Measurements from ENCODE around the gene SBK1. TPM values are rescaled to one million over a fixed set of nuclear protein-coding genes. Genes with fewer than 3 reads are reported as not detected.
"Not testable (repeated sequence)": the region's sequence is repeated elsewhere in the genome, so short reads cannot be mapped to it uniquely, and the experiment has no call there.

The SBK1 gene
- total RNA-seq, 1 experiment from 2014 or later, result 18.4 TPM

GRCh38 chr16:28364268-28365173, 72.2 kb downstream of the SBK1 start:
- CTCF ChIA-PET; intact Hi-C loops (cut with micrococcal nuclease; ENCODE audit: unreplicated experiment); H3K9me2 ChIP-seq (ENCODE audit: insufficient read depth); H3F3A ChIP-seq (ENCODE audit: insufficient read depth, low read depth); H2AFZ ChIP-seq; H3K79me2 ChIP-seq (ENCODE audit: low read depth); H4K20me1 ChIP-seq (ENCODE audit: insufficient read depth); H3K27me3 ChIP-seq (ENCODE audit: insufficient read depth, low read depth); H3K9me3 ChIP-seq (ENCODE audit: insufficient read depth, low read depth); BruUV-seq (replicated peaks); H3K27ac ChIP-seq; H3K4me1 ChIP-seq (replicated peaks; ENCODE audit: insufficient read depth); H3K36me3 ChIP-seq (ENCODE audit: low read depth); H3K4me3 ChIP-seq; POLR2A ChIA-PET (ENCODE audit: unreplicated experiment): not testable (repeated sequence)
- TF ChIP-seq CTCF (conservative IDR thresholded peaks at IDR 0.05), result peak; percentile 28; the same call in 1 of the 2 replicates
- peak in 1 of 2 experiments; percentile 49 for DNase-seq
- H3K4me2 ChIP-seq, result peak overlapping the region; percentile 44; the same call in 1 of the 2 replicates

GRCh38 chr16:28367926-28368325, 75.6 kb downstream of the SBK1 start:
- H3K9me2 ChIP-seq (ENCODE audit: insufficient read depth); H4K20me1 ChIP-seq (ENCODE audit: insufficient read depth); H3K4me2 ChIP-seq; BruUV-seq (replicated peaks); H2AFZ ChIP-seq; H3K4me3 ChIP-seq; POLR2A ChIA-PET (ENCODE audit: unreplicated experiment); H3F3A ChIP-seq (ENCODE audit: insufficient read depth, low read depth); intact Hi-C loops (cut with micrococcal nuclease; ENCODE audit: unreplicated experiment); H3K79me2 ChIP-seq (ENCODE audit: low read depth); DNase-seq; H3K9me3 ChIP-seq (ENCODE audit: insufficient read depth, low read depth); H3K36me3 ChIP-seq (ENCODE audit: low read depth); H3K4me1 ChIP-seq (replicated peaks; ENCODE audit: insufficient read depth); H3K27me3 ChIP-seq (ENCODE audit: insufficient read depth, low read depth); CTCF ChIA-PET; H3K27ac ChIP-seq: not testable (repeated sequence)

Other genes with a start within 250 kb of the SBK1 start
- gene GSG1L, start 228.8 kb upstream of the SBK1 start, total RNA-seq (2021), result not detected in 2 replicates
- gene XPO6, start 80.6 kb upstream of the SBK1 start, total RNA-seq (2021), result 154 and 221 TPM in 2 replicates
- 6.9 and 7.0 TPM in 2 replicates for gene NPIPB6, start 71.0 kb downstream of the SBK1 start, total RNA-seq (2021)
- 31.5 and 60.6 TPM in 2 replicates for gene EIF3CL, start 111.3 kb downstream of the SBK1 start, total RNA-seq (2021)
- not detected in 2 replicates for gene NPIPB7, start 179.8 kb downstream of the SBK1 start, total RNA-seq (2021)
- gene CLN3, start 199.5 kb downstream of the SBK1 start, total RNA-seq (2021), result 59.1 and 70.3 TPM in 2 replicates
- gene APOBR, start 202.1 kb downstream of the SBK1 start, total RNA-seq (2021), result 2.4 and 2.5 TPM in 2 replicates
- gene IL27, start 214.3 kb downstream of the SBK1 start, total RNA-seq (2021), result not detected in 2 replicates
- gene NUPR1, start 246.4 kb downstream of the SBK1 start, total RNA-seq (2021), result 17.3 and 21.3 TPM in 2 replicates